Stimulated activated CD4-positive, alpha-beta T cell treated with anti-CD3 and anti-CD28 coated beads, TNF-alpha, amount 100 ng/mL, for 4 hours (primary cell): ENCODE measurements around the gene KCNQ4.

Experiments used
- DNase-seq, 3 experiments: peaks; one replicate each; pipeline ENCODE4 v3.0.0-alpha.2; 2020; ENCODE audit warnings: low read depth in 3 of 3

Gene KCNQ4

DNA sequence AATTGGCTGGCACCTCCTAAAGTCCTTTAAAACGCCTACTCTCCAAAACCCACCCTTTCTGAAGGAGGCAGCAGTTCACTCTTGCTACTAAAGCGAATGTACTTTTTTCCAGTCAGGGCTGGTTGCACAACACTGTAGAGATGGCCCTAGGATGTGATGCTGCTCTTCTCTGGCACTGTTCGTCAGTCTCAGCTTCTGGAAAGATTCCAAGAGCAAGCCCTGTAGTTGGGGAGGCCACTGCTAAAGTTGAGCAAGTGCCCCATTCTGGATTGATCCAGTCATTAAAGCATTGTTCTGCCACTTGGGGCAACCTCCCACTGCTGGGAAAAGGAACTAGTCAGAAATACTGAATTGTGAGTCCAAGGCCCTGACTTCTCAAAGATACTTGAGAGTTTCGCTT lies 28.5 kb upstream of the KCNQ4 start:
- DNase-seq: no peak

DNA sequence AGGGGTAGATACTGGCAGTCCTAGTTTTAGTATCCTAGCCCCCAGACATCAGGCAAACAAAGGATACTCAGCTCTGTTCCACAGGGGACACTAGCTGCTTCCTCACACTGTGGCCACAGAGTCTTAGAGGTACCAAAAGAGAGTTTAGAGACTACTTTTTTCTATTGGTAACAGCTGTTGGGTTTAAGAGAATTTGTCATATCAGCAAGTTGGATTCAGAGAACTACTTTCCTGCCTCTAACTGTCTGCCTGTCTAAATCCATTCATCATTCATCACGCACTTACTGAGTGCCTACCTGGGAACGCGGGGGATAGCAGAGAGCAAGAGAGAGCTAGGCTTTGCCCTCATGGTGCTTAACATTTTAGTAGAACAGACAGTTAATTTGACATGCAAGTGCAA lies 27.1 kb upstream of the KCNQ4 start:
- DNase-seq: no peak

DNA sequence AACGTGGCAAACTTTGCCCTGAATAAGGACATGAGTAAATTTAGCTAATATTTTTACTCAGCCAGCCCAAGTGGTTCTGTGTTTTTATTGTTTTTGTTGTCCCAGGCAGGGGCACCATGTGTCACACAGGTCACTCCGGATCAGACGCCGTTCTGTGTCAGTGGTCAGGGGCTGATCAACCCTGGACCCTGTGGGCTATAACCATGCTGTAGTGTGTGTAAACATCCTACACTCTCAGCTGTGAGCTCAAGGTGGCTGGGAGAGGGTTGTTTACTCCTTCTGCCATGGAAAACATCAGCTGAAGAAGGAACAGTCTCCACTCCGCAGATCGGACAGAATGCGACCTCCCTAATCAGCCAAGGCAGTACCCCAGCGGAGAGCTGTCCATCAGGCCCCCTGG lies 26.5 kb upstream of the KCNQ4 start:
- no peak for DNase-seq

DNA sequence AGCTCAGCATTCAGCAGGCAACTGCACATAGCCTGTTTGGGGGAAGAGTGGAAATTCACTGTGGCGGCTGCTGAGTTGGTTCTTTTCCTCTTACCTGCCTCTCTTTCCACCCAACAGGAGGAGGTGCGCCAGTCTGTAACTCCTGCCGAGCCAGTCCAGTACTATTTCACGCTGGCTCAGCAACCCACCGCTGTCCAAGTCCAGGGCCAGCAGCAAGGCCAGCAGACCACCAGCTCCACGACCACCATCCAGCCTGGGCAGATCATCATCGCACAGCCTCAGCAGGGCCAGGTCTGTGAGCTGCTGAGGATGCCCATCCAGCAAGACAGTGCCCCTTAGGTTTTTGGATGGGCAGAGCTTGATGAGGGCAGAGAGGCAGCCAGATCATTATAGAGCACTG lies 25.6 kb upstream of the KCNQ4 start:
- DNase-seq: no peak

DNA sequence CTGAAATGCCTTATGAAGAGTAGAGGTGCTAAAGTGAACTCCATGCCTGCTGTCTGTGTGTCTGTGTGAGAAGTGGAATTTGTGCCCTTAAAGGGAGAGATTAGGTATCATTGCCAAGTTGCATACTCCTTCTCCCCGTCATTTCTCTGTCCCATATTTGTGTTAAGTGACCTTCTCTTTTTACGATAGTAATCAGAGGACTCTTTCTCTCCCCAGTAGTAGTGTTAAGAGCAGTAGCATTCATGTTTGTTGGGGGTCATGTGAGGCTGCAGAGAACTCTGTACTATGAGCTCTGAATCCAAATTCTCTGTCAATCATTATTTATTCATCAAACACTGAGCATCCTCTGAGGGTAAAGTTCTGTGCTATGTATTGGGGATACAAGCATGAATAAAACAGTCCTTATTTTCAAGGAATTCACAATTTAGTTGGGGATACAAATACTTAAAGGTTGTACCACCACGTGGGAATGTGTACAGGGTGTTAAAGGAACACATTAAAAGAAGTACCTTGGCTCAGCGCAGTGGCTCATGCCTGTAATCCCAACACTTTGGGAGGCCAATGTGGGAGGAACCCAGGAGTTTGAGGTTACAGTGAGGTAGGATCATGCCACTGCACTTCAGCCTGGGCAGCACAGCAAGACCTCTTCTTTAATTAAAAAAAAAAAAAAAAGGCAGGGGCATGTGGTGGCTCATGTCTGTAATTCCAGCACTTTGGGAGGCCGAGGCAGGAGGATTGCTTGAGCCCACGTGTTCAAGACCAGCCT lies 24.8 kb upstream of the KCNQ4 start:
- DNase-seq: no peak

DNA sequence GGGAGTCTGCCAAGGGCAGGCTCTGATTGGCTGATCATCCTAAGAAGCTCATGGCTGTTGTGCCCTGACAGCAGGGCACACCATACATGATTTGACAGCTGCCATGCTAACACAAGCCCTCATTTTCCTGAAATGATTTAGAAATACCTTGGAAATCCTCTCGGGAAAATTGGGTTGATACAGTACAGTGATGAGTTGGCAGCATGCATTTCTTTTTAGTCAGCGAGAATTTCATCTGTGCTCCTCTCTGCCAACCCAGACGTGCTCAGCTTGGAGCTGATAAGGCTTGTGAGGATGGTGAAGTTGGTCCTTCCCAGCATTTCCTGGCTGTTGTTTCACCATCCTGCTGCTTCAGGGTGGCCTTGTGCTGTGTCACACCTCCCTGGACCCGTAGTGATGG lies 22.6 kb upstream of the KCNQ4 start:
- no peak for DNase-seq

DNA sequence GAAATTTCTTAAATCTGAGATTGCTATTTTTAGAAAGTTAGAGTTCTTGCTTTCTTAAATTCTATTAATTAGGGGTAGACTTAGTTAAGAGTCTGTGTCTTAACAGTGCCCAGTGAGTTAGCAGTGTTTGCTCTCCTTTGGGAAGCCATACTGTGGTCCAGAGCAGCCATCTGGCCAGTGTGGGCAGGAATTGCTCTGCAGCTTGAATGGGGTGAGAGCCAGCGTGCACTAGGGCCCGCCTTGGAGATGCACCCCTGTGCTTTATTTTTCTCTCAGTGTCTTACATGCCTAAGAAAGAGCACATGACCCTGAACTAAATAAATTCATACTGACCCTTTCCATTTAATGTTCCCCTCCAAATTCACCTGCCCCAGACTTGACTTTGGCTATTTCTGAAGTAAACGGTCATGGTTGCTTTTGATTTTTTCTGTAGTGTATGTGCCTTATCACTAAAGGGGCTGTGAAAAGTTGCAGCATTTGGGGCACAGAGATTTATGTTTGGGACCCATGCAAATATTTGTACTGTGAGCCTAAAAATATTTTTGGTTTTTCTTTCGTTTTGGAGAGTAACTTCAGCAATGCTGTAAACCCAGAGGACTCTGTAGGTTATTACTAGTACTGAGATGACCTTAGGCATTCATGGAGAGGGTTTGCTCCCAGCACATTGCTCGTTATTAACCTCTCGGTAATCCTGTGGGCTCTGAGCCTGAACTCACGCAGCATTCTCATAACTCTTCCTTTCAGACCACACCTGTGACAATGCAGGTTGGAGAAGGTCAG lies 21.3 kb upstream of the KCNQ4 start:
- no peak for DNase-seq

DNA sequence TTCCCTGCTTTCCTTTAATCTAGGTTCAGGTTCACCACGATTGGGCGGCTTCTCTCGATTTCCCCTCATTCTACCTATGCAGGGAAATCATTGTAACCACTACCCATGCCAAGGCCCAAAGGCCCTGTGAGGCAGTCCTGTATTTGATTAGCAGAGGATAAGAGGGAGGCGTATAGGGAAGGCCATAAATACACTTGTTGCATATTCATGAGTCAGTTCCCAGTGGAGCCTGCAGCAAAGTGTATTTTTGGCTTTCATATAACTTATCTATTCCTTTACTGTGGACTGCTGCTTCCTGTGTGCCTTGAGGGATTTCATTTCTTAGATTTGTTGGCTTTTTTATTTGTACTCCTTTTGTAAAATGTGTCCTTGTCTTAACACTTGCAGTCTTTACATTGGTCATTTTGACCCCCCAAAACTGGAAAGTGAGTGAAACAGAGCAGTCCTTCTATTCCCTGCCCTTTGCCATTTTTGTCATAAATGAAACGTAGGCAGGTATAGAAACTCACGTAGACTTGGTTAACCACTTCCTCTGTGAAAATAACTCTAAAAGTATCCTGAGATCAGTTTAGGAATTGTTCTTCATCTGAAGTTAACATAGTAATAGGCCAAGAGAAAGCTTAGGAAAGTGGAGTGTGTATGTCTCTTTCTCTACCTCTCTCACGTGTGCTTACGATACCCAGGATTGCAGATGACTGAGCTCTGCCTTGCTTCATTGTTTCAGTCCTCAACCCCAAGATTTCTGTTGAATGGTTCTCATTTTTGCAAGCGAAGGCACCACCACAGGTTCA lies 19.6 kb upstream of the KCNQ4 start:
- no peak for DNase-seq

DNA sequence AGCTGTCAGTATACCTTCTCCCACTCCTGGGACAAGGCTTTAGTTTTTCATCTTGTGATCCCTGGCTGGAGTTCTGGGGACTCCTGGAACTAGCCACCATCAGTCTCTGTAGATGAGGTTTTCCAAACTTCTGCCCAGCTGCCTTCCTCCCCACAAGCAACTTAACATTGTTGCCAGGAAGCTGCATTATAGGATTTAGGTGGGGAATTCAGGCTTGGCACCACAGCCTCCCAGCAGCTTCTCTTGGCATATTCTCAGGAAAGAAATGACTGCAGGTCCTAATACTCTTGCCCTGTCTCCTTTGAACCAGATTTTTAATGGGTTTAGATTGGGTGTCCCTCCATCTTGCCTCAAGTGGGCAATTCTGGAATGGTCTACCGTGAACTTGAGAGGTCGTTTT lies 18.6 kb upstream of the KCNQ4 start:
- no peak for DNase-seq

DNA sequence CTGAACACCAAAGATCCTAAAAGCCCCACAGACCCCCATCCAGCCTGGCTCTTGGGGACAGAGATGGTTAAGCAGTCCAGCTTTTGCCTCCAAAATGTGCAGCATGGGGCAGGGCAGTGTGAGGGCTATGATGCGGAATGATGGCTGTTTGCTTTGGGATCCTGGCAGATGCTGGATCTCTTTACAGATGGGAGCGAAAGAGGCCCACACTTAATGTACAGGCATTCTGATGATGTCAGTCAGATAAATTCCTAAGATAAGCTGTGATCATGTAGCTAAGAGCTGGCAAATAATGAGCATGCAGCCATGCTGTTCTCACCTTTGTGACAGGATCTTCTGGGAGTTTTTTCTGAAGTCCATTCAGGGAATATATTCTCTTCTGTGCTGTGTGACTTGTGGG lies 17.6 kb upstream of the KCNQ4 start:
- no peak for DNase-seq

DNA sequence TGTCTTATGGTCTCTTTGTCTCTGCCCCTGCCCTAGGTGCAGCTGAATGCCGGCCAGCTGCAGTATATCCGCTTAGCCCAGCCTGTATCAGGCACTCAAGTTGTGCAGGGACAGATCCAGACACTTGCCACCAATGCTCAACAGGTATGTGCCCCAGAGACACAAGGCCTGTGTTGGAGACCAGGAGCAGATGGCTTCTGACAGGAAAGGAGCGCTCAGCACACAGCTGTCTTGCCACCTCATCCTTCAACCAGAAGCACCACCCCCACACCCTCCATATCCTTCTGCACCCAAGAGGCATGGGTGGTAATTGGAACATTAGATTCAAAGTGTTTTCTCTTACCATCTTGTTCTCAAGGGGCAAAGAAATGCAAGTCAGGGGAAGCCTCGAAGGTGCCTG lies 17.0 kb upstream of the KCNQ4 start:
- no peak for DNase-seq

DNA sequence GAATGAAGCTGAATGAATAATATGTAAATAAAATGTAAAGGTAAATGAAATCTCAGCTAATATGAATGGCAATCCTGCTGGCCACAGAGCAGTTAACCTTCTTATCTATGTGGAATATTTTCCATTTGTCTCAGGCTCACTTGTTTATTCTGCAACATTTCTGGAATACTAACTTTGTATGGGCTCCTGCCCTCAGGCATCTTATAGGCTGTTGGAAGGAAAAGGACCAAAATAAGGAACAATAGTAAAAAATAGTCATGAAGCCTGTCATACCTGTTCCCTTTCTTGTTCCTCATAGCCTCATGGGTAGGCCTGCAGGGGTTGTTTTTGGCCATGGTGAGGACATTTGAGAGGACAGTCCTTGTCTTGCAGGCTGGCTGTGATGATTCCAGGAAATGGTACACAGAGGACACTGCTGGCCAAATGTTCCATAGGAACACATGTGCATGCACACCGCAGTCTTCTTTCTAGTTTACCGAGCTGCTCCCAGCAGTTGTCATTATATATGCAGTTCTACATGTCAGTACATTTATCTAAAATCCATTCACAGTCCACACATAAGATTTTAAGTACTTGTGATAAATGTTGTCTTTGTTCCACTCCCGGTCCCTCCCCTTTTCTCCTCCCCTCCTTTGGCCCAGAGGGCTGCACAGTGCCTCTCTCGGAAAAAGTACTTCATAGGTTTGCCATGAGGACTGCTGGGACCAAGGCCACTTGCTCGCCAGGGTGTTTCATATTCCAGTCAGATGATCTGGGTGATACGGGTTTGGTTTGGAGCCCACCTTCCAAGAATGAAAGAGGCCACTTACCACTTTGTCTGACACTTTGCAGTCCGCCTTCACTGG lies 15.2 kb upstream of the KCNQ4 start:
- DNase-seq: no peak

DNA sequence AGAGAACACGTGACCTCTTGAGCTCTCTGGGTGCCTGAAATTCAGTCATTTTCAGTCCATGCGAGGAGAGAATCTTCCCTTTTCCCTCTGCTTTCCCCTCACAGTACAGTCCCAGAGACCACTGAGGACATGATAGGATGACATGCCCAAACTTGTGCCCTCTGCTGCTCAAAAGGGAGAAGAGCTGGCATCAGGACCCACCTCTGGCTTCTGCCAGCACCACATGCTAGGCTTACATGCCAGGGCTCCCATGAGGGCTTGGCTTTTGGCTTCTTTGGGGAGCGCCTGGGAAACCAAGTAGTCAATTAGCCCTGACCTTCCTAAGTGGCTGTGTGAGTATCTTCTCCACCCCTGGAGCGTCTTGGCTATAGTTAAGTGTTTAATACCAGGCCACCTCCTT lies 13.8 kb upstream of the KCNQ4 start:
- DNase-seq: no peak

DNA sequence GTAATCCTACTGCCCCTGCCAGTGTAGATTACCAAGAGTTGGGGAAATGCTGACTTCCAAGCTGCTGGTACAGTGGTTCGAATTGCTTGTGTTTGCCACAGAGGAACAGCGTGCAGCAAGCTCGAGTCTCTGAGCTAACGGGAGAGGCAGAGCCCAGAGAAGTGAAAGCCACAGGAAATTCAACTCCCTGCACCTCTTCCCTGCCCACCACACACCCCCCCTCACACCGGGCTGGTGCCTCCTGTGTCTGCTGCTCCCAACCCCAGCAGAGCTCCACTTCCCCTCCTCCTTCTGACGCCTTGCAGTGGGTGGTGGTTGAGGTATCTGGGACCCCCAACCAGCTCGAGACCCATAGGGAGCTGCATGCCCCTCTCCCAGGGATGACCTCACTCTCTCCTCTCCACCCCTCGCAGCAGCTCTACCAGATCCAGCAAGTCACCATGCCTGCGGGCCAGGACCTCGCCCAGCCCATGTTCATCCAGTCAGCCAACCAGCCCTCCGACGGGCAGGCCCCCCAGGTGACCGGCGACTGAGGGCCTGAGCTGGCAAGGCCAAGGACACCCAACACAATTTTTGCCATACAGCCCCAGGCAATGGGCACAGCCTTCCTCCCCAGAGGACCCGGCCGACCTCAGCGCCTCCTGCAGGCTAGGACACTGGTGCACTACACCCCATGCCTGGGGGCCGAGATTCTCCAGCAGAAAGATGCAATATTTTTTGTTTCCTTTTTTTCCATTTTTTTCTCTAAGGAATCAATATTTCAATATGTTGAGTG lies 13.1 kb upstream of the KCNQ4 start:
- no peak for DNase-seq

DNA sequence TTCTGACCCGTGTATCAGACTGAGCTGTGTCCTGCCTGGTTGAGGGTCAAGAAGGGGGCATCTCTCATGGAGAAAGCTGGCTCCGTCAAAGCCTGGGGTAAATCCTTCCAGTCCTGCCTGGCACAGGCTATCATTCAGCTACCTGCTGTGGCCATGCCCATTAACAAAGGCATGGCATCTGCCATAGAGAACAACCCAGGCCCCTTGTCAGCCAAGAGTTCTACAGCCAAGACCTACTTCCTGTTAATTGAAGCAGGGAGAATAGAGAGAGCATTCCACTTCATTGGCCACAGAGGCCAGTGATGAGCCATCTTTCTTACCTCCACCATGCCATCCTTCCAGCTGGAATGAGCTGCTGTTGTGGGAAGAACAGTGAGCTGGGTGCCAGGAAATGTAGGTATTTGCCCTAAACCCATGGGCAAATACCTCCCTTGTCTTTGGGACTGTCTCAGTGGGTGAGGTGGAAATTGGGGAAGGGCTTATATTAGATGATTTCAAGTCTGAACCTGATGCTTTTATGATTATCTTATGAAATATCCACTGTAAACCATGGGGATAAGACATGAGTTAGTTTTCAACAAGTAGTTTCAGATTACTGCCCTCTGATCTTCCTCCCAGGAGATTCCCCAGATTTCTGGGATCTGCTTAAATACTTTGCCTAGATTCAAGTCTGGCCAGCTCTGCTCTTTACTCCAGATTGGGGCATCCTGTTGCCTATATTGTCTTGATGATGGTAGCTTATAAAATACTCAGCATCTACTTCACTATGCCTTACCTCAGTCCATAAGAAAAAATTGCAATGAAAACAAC lies 11.2 kb upstream of the KCNQ4 start:
- DNase-seq: no peak

DNA sequence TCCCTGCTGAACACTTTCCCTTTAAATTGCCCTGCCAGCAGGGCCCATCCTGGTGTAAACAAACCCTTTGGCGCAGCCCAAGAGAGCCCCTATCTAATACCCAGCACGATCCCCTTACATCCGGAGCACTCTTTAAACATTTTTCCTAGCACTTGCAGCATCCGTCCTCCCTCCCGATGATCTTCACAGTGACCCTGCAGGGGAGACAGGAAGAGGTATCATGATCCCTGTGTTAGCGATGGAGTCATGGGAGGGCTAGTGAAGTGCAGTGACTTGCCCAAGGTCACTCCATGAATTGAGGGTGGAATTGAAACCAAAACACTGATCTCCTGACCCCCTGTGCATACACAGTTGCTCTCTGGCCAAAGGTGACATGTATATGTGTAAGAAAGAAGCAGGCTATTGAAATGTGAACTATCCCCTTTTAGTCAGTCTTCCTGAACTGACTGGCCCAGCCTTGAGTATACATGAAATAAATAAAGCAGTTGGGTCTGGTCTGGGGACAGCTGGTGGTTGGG lies 9.8 kb upstream of the KCNQ4 start:
- DNase-seq: no peak

DNA sequence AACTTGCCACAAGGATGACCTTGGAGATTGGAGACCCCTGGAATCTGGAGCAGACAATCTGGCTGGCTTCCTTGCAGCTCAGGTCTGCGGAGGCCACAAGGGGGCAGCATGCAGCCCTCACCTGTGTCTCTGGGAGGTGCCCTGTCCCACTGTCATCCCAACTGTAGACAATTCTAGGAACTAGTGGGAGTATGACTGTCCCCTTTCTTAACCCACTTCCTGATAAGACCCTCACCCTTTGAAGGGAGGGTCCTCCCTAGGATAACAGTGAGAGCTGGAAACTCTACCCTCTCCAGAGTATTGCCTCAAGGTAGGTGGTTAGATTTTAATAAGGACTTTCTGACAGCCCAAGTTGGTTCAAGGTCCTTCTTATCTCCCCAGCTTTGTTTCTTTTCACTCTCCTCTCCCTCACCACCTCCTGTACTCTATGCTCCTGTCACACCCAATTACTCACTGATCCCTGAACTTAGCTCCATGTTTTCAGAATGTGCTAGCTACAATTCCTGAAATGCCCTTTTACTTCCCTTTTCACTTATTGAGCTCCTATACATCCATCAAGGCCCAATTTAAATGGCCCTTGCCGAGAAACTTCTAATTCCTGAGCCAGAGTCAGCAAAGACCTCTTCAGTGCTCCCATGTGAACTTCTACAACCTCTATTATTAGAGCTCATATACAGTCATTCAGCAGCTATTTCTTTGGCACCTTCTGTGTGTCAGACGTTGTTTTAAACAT lies 9.2 kb upstream of the KCNQ4 start:
- DNase-seq: peak; percentile 44 to 60 (median 47)

DNA sequence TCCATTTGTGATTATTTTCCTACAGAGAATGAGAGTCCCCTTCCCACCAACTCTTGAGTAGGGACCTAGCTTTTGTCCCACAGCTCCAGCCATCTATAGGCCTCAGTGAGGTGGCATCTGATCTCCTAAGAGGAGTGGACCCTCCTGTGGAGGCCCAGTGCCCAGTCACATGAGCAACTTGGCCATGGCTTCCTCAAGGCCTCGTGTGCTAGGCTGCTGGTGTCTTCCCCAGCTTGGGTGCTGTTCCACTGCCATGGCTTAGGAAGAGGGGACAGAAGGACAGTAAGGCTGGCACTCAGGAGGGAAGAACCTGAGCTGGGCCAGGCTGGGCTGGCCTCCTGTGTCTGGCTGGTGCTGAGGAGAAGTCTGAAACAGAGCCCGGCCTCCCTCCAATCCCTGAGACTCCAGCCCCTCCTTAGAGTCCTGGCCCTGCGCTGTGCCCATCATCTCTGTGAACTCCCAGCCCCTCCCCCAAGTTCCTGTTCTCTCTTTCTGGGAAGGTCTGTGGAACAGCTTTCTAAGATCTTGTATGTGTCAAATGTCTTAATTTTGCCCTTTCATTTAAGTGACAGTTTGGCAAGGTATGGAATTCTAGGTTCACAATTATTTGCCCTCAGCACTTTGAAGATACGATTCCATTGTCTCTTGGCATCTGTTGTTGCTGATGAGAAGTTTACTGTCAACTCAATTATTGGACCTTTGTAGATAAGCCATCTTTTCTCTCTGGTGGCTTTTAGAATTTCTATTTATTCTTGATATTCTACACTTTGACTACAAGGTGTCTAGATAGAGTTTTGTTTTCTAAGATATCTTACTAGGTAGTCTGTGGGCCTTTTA lies 7.1 kb upstream of the KCNQ4 start:
- no peak for DNase-seq
